Gastrocnemius medialis (tissue), 4 donors: ENCODE measurements around the gene CGB7. TPM values are rescaled to one million over a fixed set of nuclear protein-coding genes. Genes with fewer than 3 reads are reported as not detected.
"Not testable (repeated sequence)": the region's sequence is repeated elsewhere in the genome, so short reads cannot be mapped to it uniquely, and the experiment has no call there.

Source experiments
- ATAC-seq, 2 donors: fragments of 150-250 bp; one replicate each; pipeline ENCODE4 v1.9.1; 2016
- DNase-seq, 2 donors: peaks; one replicate each; pipeline ENCODE4 v3.0.0-alpha.2; 2019
- H3K27ac ChIP-seq, 4 donors: fragments of 200-600 bp; sonication (generic); 1 replicate in 1 of 4; 2 replicates in 3 of 4; pipeline ENCODE4 v1.5.1; 2016 to 2018; ENCODE audit warnings: mild to moderate bottlenecking in 2 of 4, moderate library complexity in 1 of 4
- H3K27me3 ChIP-seq, 3 donors: fragments of 200-600 bp; sonication (generic) in 2 of 3; 1 replicate in 1 of 3; 2 replicates in 2 of 3; pipeline versions ENCODE4 v1.5.1 to v1.6.0; 2016 to 2019; ENCODE audit warnings: mild to moderate bottlenecking in 1 of 3, moderate library complexity in 1 of 3
- H3K36me3 ChIP-seq, 2 donors: fragments of 200-600 bp; sonication (generic) in 1 of 2; one replicate each; pipeline ENCODE4 v1.5.1; 2017 to 2018
- H3K4me1 ChIP-seq, 2 donors: fragments of 200-600 bp; sonication (generic) in 1 of 2; one replicate each; pipeline ENCODE4 v1.5.1; 2016 to 2017; ENCODE audit warnings: mild to moderate bottlenecking in 2 of 2
- H3K4me3 ChIP-seq, 4 donors: fragments of 200-600 bp; sonication (generic) in 3 of 4; 1 replicate in 1 of 4; 2 replicates in 3 of 4; pipeline ENCODE4 v1.5.1; 2016 to 2019; ENCODE audit warnings: mild to moderate bottlenecking in 2 of 4
- H3K9me3 ChIP-seq, 3 donors: fragments of 200-600 bp; sonication (generic) in 2 of 3; 1 replicate in 1 of 3; 2 replicates in 2 of 3; pipeline ENCODE4 v1.5.1; 2016 to 2019
- POLR2A ChIP-seq, 2 donors: fragments of 450-650 bp; IDR thresholded peaks; one replicate each; pipeline ENCODE4 v1.6.1; 2017; ENCODE audit warnings: antibody characterized with exemption in 2 of 2, mild to moderate bottlenecking in 2 of 2, moderate library complexity in 2 of 2
- in situ Hi-C, 4 donors: fragments of 200-750 bp; cut with MboI; loops; one replicate each; pipeline versions ENCODE4 v1.15.0 to v1.8.0; 2017; ENCODE audit warnings: low sequenced_read_pairs in 4 of 4
- intact Hi-C: fragments of 100-400 bp; cut with DNase I; formaldehyde crosslinking; loops from one replicate; pipeline ENCODE4 v1.15.1; 2023; ENCODE audit warnings: low total_unique reads
- total RNA-seq, 4 donors: library from RNA; depleted of rRNA; stranded (reverse); fragments of >200 nt; gene quantifications; one replicate each; pipeline versions ENCODE4 v1.1.0 to v1.2.3, GENCODE V29; 2016
- TF ChIP-seq, protein P1 (sequence below), 5 experiments: fragments of 450-650 bp in 3 of 5; fragments of 200-600 bp in 2 of 5; sonication (generic) in 2 of 5; IDR thresholded peaks in 4 of 5; conservative IDR thresholded peaks in 1 of 5; 1 replicate in 4 of 5; 2 replicates in 1 of 5; pipeline ENCODE4 v1.5.1; 2016 to 2019; ENCODE audit warnings: antibody characterized with exemption in 5 of 5, mild to moderate bottlenecking in 3 of 5, moderate library complexity in 3 of 5

Gene CGB7
- total RNA-seq, 4 donors from 2014 or later, result 0.42 to 1.1 TPM; not detected in 2

GRCh38 chr19:49059053-49059452 is 1.5 kb upstream of the CGB7 start:
- no peak for ATAC-seq
- TF ChIP-seq POLR2A (IDR thresholded peaks at IDR 0.05), result no peak
- TF ChIP-seq, protein P1, sequence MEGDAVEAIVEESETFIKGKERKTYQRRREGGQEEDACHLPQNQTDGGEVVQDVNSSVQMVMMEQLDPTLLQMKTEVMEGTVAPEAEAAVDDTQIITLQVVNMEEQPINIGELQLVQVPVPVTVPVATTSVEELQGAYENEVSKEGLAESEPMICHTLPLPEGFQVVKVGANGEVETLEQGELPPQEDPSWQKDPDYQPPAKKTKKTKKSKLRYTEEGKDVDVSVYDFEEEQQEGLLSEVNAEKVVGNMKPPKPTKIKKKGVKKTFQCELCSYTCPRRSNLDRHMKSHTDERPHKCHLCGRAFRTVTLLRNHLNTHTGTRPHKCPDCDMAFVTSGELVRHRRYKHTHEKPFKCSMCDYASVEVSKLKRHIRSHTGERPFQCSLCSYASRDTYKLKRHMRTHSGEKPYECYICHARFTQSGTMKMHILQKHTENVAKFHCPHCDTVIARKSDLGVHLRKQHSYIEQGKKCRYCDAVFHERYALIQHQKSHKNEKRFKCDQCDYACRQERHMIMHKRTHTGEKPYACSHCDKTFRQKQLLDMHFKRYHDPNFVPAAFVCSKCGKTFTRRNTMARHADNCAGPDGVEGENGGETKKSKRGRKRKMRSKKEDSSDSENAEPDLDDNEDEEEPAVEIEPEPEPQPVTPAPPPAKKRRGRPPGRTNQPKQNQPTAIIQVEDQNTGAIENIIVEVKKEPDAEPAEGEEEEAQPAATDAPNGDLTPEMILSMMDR (IDR thresholded peaks at IDR 0.05 in 4 of 5, conservative IDR thresholded peaks at IDR 0.05 in 1 of 5), result no peak
- H3K36me3 ChIP-seq, result no peaks in the 10 kb centered on the region
- in situ Hi-C loops (no loop called here), intact Hi-C loops (no loop called here)
- peaks cover 6 to 23% of the 10 kb centered on the region in 2 donors for H3K4me1 ChIP-seq
- no peak overlapping the region for H3K27ac ChIP-seq
- no peak overlapping the region for H3K4me3 ChIP-seq
- DNase-seq, result no peak
- H3K27me3 ChIP-seq, result no peaks in the 10 kb centered on the region
- no peaks in the 10 kb centered on the region for H3K9me3 ChIP-seq

- H3K27me3 ChIP-seq, result no peaks in the 10 kb centered on the region
- H3K27ac ChIP-seq, result no peak overlapping the region
- no peaks in the 10 kb centered on the region for H3K9me3 ChIP-seq
- TF ChIP-seq POLR2A (IDR thresholded peaks at IDR 0.05), result no peak
- peaks cover 6 to 23% of the 10 kb centered on the region in 2 donors for H3K4me1 ChIP-seq
- DNase-seq, result peak in 1 of 2 donors; percentile 55
- no peaks in the 10 kb centered on the region for H3K36me3 ChIP-seq
- in situ Hi-C loops (no loop called here), intact Hi-C loops (no loop called here)
- no peak overlapping the region for H3K4me3 ChIP-seq
- peak in 1 of 2 donors; percentile 12 for ATAC-seq
These were observed 1.0 kb upstream of the CGB7 start for GRCh38 chr19:49058562-49058961.

DNA sequence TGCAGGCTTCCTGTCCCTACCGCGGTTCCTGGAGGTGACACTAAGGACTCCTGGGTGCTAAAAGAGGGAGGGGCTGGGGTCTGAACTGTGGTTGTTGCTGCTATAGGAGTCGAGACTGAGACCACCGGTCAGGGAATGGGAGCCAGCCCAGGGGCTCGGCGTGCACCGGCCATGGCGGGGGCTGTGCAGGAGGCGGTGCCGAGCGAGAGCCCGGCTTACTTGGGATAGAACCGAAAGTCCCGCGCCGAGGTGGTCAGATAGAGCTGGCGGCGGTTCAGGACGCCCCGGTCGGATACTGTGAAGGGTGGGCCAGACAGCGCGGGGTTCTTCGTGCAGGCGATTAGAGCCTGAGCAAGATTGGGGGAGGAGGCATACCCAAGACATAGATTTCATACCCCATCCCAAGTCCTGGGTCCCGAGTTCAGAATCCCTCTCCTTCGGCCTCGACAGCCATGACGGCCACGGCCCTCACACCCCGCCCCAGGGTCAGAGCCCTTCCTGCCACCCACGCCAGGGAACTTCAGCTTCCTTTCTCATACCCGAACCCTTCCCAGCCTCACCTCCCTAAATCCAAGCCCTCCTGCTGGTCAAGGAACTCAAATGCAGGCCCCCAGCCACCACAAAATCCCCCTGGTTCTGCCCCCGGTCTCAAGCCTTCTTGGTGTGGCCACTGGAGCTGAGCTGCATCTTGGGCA is 500 bp downstream of the CGB7 start:
- intact Hi-C loops, result loop anchor here (1.0 kb wide), 1 partner anchor 17 kb away; no protein-coding TSS in a partner anchor
- H3K9me3 ChIP-seq, H3K27me3 ChIP-seq, H3K36me3 ChIP-seq, in situ Hi-C loops, DNase-seq: not testable (repeated sequence)
- Histone ChIP-seq H3K27ac (peak overlapping the region; percentile 64 to 74 (median 67)), H3K4me3 (peak overlapping the region; percentile 49 to 77 (median 68)), H3K4me1 (peaks cover 6 to 23% of the 10 kb centered on the region in 2 donors)
- ATAC-seq, result peak; percentile 25 to 27

GRCh38 chr19:49056101-49056901 is 1.2 kb downstream of the CGB7 start:
- Histone ChIP-seq H3K4me1 (peaks cover 6 to 23% of the 10 kb centered on the region in 2 donors), H3K27ac (peak overlapping the region; percentile 64 to 74 (median 67)), H3K9me3 (no peaks in the 10 kb centered on the region), H3K27me3 (no peaks in the 10 kb centered on the region), H3K4me3 (peak overlapping the region; percentile 49 to 77 (median 68)), H3K36me3 (no peaks in the 10 kb centered on the region)
- DNase-seq, result peak in 1 of 2 donors; percentile 43
- in situ Hi-C loops, result no loop called here
- ATAC-seq, result peak; percentile 66 to 74
- intact Hi-C loops, result loop anchor here (1.0 kb wide), 1 partner anchor 18 kb away; no protein-coding TSS in a partner anchor
- TF ChIP-seq POLR2A (IDR thresholded peaks at IDR 0.05), result peak in 1 of 2 donors; percentile 33
- TF ChIP-seq, protein P1 (IDR thresholded peaks at IDR 0.05 in 4 of 5, conservative IDR thresholded peaks at IDR 0.05 in 1 of 5), result peak; percentile 13 to 70 (median 65)

- H3K36me3 ChIP-seq, H3K27me3 ChIP-seq, H3K4me3 ChIP-seq, H3K4me1 ChIP-seq, in situ Hi-C loops, H3K9me3 ChIP-seq, H3K27ac ChIP-seq, DNase-seq, ATAC-seq: not testable (repeated sequence)
- intact Hi-C loops, result loop anchor here (5.0 kb wide), 1 partner anchor 253 kb away; no protein-coding TSS in a partner anchor
These were observed 7.0 kb downstream of the CGB7 start for GRCh38 chr19:49050376-49051033.

DNA sequence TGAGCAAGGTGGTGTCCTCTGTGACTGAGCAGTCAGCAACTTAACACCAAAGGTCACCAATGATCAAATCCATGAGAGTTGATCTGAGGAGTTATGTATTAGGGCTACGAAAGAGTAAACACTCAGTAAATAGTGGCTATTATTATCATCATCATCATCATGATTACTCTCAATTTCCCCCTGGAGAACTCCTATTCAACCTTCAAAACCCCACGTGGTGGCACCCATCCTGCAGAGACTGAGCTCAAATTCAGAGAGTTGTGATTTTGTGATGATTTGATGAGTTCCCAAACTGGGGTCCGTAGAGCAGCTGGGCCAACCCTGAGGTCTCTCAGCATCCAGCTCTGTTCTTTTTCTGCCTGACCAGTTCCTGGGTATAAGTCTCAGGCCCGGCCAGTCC is 7.7 kb downstream of the CGB7 start:
- ATAC-seq, H3K27me3 ChIP-seq, H3K4me1 ChIP-seq, H3K9me3 ChIP-seq, DNase-seq, H3K4me3 ChIP-seq, in situ Hi-C loops, H3K36me3 ChIP-seq, H3K27ac ChIP-seq: not testable (repeated sequence)
- intact Hi-C loops, result loop anchor here (5.0 kb wide), 1 partner anchor 253 kb away; no protein-coding TSS in a partner anchor

DNA sequence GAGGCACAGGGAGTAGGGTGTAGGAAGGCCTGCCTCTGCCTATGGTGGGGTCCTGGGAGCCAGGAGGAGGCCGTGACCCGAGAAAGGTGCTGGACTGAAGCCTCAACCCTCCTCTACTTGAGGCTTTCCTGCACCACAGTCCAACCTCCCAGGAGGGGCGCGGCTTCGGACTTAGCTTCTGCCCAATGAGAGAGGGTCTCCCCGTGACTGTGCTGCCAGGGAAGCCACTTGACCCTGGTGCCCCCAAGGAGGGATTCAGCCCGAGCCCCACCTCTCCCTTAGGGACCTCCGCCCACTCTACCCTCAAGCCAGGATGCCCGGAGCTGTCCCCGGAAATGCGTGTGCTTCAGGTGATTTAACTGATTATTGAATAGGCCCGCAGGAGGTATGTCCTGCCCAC is 8.5 kb downstream of the CGB7 start, which contains the start of gene CGB8:
TSS of gene CGB8 (minus strand) at position 101 of the 400 bp plus-strand sequence. CDS start 372 bp downstream, outside the sequence.
- H3K27me3 ChIP-seq, H3K27ac ChIP-seq, DNase-seq, H3K9me3 ChIP-seq, H3K4me1 ChIP-seq, in situ Hi-C loops, H3K36me3 ChIP-seq, intact Hi-C loops, ATAC-seq, H3K4me3 ChIP-seq: not testable (repeated sequence)

DNA sequence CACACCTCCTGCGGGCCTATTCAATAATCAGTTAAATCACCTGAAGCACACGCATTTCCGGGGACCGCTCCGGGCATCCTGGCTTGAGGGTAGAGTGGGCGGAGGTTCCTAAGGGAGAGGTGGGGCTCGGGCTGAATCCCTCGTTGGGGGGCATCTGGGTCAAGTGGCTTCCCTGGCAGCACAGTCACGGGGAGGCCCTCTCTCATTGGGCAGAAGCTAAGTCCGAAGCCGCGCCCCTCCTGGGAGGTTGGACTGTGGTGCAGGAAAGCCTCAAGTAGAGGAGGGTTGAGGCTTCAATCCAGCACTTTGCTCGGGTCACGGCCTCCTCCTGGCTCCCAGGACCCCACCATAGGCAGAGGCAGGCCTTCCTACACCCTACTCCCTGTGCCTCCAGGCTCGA is 14.0 kb downstream of the CGB7 start, which contains the start of gene CGB5:
TSS of gene CGB5 (plus strand) at position 301 of the 400 bp plus-strand sequence. CDS start 362 bp downstream, outside the sequence.
- H3K4me1 ChIP-seq, H3K4me3 ChIP-seq, H3K9me3 ChIP-seq, in situ Hi-C loops, H3K27me3 ChIP-seq, H3K36me3 ChIP-seq, DNase-seq, intact Hi-C loops, ATAC-seq, H3K27ac ChIP-seq: not testable (repeated sequence)

DNA sequence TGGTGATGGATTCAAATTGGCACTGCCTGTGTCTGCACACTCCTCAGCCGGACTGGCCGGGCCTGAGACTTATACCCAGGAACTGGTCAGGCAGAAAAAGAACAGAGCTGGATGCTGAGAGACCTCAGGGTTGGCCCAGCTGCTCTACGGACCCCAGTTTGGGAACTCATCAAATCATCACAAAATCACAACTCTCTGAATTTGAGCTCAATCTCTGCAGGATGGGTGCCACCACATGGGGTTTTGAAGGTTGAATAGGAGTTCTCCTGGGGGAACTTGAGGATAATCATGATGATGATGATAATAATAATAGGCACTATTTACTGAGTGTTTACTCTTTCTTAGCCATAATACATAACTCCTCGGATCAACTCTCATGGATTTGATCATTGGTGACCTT is 14.9 kb downstream of the CGB7 start:
- intact Hi-C loops, in situ Hi-C loops, DNase-seq, ATAC-seq, H3K27ac ChIP-seq, H3K4me3 ChIP-seq, H3K36me3 ChIP-seq, H3K4me1 ChIP-seq, H3K27me3 ChIP-seq, H3K9me3 ChIP-seq: not testable (repeated sequence)
